ENCODE results near the gene GSG1L.

Gene GSG1L

DNA sequence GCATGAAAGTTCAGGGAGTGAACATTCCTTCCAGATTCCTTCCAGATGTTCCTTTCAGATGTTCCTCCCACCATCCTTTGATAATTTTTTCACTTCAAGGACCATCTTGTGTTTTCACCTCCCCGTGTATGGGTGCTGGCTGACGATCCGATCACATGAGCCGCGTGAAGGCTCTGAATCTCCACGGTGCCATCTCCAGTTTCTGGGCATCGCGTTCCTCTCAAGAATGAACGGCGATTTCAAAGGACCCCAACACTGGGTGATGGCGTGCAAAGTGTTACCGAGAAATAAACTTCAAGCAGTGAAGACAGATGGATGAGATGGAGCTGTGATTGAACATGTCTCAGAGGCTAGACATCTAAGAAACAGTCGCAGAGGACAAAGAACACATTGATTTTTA, 245.3 kb downstream of the GSG1L start:
- no peak for DNase-seq (ENCODE audit: low read depth)

DNA sequence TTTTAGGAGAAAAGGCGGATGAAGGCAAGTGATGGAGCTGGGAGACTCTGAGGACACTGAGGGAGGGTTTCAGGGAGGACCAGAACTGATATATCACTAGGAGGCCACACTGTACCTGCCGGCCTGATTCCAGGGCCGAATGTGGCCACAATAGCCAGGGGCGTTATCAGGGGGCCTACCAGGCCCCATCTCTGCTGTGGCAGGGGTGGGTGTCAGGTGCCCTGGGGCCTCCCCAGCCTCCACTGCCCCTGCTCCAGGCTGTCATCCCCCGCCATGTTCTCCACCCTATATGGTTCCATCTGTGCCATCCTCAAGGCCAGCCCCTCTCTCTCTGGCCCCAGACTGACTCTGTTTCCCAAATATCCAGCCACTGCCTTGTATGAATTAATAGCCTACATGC, 246.5 kb downstream of the GSG1L start:
- DNase-seq (ENCODE audit: low read depth): no peak

DNA sequence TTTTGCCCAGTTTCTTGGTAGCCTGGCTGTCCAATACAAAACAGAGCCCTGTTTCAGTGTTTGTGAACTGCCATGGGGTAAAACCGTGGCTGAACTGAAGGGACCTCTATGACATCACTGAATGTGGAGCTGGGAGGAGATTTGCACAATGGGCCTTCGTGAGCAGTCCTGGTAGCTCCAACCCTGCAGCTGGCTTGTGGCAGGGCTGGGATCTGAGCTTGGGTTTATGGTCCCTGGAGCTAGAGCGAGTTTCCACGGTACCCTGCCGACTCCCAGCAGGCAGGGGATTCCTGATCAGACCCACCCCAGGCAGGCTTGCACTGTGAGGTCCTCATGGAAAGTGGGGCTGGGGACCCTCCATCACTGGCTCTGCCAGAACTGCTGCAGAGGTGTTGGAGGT, 247.0 kb downstream of the GSG1L start:
- DNase-seq (ENCODE audit: low read depth): no peak

DNA sequence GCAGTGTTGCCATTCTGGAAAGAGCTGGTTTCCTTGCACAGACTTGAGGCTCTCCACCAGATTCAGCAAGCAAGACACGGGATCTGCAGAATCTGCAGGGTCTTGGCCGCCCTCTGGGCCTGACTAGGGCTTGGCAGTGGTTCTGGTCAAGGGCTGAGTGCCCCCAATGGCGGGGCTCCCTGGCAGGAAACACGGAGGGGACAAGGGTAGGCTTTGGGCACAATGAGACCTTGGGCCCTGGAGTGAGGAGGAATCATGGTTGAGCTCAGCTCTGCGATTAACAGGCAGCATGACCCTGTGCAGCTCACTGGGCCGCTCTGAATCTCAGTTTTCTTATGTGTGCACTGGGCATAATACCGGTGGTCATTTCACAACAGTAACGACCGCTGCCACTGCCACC, 249.9 kb downstream of the GSG1L start:
- DNase-seq (ENCODE audit: low read depth): no peak

DNA sequence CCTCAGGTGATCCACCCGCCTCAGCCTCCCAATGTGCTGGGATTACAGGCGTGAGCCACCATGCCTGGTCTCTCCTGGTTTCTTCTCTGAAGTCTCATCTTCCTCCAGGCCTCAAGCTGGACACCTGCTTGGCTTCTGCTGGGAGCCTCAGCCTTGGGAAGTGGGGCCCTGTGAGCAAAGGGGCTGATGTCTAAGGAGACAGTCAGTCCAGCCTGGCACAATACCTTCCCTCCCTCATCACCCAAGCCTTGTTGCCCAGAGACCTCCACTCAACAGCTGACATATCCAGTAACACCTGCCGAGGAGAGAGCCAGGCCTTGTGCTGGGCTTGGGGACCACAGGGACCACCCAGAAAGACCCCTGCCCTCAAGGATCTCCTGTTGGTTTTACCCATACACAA, 251.6 kb downstream of the GSG1L start:
- no peak for DNase-seq (ENCODE audit: low read depth)

DNA sequence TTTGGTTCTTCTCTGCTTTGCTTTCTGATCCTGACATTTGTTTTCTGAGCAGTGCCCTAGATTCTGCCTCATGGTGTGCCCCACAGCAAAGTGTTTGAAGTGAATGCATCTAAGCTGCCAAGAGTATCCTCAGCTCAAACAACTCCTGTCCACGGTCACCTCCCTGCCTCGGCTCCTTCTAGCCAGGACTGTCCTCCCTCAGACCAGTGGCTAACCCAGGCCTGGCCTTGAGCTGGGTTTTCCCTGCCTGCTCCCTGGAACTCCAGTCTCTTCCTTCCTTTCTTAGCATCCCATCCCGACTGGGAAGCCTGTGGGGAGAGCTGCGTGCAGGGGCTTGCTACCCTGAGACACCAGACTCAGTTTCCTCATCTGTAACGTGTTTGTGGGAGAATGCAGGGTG, 256.5 kb downstream of the GSG1L start:
- DNase-seq (ENCODE audit: low read depth): no peak

DNA sequence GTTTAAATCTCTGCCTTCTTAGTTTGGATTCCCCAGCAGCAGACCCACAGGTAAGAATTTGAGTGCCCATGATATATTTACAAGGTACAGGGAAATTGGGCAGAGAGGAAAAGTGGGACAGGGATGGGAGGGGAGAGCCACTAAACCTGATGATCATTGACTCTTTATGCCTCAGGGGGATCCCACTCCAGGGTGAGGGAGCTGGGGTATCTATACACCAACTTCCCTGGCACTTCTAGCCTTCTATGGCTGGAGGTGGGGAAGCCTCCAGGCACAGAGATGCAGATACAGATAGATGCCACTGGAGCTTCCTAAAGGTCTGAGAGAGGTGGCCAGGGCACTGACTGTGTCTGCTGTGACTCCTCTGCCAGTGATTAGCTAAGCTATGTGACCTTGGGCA, 257.1 kb downstream of the GSG1L start:
- no peak for DNase-seq (ENCODE audit: low read depth)

DNA sequence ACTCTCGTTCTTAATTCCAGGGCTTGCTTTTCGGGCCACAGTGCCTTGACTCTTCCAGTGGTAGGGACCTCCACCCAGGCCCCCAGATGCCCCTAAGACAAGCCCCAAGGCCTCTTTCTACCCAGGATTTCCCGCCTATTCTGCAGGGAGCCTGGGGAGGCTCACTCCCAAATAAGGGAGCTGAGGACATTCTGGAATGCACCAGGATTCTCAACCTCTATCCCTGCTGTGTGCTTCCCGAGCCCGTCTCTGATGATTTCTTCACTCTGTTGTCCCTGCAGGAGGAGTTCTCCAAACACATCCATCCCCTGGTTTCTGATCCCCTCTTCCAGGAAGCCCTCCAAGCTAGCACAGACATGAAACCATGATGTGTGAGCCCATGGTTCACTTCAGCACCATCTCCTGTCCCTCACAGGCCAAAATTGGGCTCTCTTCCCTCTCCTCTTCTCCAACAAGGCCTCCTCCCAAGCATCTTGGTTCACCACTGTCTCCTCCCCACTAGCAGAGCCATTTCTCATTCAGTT, 257.6 kb downstream of the GSG1L start:
- DNase-seq (ENCODE audit: low read depth): no peak

DNA sequence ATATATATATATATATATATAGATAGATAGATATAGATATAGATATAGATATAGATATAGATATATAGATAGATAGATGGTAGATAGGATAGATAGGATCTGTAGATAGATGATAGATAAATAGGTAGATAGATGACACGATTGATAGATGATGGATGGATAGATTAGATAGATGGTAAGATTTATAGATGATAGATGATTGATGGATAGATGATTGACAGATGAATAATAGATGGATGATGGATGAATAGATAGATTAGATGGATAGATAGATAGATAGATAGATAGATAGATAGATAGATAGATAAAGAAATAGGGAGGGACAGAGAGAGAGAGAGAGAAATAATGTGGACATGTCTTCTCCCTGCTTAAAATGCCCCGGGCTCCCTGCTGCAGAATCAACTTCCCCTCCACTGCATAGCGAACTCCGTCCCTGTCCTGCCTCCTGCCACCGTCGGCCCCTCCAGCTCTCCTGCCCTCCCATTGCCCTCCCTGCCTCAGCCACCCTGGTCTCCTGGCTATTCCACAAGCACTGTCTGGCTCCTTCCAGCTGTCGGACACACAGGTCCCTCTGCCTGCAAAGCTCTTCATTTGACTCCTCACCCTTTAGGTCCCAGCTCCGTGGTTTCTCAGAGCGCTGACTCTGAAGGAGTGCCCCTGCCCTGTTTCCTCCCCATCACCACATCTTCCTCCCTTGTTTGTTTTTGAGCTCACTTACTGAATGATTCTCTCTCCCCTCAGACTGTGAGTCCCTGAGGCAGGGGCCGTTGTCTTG, 259.6 kb downstream of the GSG1L start:
- DNase-seq (ENCODE audit: low read depth): no peak

DNA sequence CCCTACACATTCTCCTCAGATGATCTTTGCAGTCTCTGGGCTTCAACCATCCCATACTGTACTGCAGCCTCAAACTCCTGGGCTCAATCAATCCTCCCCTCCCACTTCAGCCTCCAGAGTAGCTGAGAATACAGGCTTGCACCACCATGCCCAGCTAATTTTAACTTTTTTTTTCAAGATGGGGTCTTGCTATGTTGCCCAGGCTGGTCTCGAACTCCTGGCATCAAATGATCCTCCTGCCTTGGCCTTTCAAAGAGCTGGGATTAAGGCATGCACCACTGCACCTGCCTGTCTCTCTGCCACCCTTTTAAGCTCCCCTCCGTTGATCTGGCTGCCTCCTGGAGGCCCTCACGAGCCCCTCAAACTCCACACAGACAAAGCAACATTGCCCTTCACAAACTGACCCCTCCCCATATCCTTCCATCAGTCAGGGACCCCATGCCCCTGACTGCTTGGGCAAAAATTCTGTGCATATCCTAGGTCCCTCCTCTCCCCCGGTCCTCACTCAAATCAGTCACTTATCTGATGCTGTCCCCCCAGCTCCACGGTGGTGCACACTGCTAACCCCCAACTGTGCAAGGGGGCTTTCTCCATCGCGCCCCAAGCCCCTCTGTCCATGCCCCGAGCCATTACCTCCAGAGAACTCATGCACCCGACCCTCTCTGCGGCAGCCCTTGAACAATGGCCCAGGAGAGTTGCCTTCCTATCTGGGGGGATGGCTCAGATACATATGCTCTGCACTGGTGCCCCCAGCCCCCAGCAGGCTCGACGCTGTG, 260.7 kb downstream of the GSG1L start:
- no peak for DNase-seq (ENCODE audit: low read depth)

DNA sequence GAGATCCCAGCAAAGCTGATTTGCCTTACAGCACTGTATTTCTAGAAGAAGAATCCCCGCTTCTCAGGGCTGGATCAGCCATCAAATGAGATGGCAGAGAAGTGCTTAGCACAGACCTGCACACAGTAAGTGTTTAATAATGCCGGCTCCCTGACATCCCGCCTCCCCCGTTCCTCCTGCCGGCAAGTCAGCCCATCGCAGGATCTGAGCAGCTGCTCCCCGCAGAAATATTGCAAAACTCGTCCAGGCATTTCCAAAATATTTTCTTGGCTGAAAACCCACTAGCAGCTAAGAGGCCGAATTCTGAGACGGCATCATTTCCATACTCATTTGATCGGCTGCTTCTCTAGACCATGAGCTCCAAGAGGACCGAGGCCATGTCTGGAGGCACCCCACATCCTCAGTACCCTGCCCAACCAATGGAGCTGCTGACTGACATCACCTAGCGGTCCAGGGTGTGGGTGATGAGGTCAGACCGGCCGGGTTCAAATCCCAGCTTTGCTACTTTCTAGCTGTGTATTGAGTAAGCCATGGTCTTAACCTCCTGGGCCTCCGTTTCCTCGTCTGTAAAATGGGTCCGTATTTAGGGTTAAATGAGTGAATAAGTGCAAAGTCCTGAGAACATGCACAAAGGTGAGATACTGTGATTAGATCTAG, 262.1 kb downstream of the GSG1L start:
- no peak for DNase-seq (ENCODE audit: low read depth)

DNA sequence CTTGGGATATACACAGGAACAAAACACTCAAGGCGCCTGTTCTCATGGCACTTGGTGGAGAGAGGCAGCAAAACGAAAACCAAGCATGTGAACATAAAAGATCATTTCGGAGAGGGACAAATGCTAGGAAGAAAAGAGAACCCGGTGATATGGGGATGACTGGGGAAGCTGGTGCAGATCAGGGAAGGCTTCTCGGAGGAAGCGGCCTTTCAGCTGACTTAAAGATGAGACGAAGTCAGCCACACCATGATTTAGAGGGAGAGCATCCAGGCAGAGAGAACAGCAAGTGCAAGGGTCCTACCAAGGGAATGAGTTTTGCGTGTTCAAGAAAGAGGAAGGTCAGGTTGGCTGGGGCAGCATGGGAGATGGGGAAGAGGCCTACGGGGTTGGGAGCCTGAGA, 262.7 kb downstream of the GSG1L start:
- no peak for DNase-seq (ENCODE audit: low read depth)

DNA sequence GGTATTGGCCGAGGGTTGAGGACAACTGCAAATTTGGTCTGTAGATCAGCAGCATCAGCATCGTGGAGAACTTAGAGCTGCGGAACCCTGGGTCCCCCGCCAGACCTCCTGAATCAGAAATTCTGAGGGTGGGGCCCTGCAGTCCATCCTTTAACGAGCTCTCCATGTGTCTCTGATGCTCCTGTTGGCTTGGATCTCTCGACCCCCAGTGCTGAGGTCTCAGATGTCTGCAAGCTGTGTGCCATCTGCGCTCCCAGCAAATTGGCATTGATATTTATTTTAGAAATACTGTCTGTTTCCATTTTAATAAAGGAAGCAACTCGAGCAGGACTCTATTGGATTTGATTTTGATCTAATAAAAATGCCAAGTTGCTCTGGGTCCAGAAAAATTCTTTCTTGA, 263.6 kb downstream of the GSG1L start:
- no peak for DNase-seq (ENCODE audit: low read depth)

DNA sequence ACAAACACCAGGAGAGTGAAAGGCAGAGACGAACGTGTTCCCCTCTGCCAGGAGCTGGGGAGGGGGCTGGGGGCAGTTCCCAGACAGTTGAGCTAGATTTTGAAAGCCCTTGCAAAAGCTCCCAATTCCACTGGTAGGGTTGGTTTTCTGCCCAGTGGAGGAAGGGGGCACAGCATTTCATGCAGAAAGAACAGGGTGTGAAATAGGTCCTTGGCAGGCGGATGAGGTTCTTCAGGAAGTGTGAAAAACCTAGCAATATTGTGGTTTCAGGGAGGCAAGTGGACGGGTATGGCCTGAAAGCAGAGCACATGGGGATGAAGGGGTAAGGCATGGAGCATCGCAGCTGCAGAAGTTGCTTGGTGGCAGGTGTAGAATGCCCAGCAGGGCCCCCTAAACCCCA, 265.3 kb downstream of the GSG1L start:
- DNase-seq (ENCODE audit: low read depth): no peak

DNA sequence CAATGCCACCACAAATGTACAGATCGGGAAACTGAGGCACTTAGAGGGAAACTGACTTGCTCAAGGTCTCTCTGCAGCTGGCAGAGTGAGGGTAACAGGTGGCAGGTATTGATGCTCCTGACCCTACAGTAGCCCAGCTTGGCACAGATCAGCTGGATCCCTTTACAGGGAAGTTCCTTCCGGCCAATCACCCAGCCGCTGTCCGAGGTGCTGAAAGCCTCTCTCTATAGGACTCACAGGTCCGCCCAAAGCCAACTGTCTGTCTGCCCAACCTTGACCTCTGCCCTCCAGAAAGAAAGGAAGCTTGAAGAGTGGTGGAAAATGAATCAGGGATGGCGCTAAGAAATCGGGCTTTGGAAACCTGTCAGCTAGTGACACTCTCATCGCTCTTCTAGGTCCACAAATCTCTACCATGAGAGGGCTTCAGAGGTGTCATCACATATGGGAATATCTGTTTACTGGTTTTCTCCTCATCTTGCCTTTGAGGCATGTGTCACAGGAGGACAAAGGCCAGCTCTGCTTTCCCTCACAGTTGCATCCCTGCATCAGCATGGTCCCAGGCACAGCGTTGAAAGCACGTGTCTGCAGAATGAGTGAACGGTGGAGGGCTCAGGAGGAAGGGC, 267.4 kb downstream of the GSG1L start:
- peak; percentile 1 for DNase-seq (ENCODE audit: low read depth)

DNA sequence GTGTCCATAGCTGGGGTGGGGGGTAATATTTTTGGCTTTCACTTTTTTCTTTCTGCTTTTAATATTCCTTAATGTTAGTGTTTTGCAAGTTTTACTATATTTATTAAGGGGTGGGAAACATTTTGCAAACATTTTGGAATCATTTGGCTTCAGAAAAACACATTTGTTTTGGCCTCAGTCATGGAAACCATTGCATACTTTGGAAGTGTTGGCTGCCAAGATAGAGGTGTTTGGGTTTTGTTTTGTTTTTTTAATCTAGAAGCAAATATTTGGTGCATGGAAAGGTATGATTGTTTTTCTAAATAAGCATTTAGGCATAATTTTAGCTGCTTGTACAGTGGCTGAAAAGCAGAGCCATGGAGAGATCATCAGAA, 270.3 kb downstream of the GSG1L start:
- DNase-seq (ENCODE audit: low read depth): no peak

DNA sequence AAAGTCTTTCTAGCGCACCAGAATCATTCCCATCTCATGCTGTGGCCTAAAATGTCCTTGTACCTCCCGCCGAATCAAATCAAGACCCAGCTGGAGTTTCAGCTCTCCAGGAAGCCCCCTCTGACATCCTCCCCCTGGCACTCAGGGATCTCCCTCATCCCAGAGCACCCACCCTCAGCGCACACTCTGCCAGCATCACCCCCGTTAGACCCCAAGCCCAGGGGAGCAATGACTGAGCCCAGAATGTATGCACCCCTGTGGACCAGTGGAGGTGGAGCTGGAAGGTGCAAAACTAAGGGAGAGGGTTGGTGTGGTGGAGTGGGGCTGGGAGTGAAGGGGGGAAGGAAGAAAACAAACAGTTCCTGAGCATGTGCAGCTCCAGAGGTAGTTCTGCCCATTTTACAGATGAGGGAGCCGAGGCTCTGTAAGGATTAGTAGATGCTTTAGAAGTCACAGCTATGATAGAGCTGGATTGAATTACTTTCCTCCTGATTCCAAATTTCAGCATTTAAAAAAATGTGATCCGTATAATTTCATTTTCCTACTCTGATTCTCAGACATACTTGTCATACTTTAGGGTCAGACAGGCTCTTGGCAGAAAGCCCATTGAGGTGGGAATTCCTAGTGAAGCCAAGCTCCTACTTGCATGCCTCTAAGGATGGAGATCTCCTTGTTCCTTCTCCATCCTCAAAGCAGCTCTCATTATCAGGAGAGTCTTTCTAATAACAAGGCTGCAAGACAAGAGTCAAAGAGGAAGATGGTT, 270.8 kb downstream of the GSG1L start:
- DNase-seq (ENCODE audit: low read depth): no peak

DNA sequence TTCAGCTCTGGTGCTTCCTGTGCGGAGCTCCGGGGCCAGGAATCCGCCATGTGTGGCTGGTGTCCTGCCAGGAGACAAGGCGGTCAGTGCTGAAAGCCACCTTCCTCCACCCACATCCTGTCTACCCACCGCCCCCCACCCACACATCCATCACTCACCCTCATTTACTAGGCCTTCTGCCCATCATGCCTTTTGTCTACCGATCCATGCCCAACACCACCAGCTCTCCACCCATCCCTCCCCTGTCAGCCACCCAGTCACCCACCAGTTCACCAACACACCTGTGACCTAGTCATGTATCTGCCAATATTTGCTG, 272.2 kb downstream of the GSG1L start:
- DNase-seq (ENCODE audit: low read depth): no peak

DNA sequence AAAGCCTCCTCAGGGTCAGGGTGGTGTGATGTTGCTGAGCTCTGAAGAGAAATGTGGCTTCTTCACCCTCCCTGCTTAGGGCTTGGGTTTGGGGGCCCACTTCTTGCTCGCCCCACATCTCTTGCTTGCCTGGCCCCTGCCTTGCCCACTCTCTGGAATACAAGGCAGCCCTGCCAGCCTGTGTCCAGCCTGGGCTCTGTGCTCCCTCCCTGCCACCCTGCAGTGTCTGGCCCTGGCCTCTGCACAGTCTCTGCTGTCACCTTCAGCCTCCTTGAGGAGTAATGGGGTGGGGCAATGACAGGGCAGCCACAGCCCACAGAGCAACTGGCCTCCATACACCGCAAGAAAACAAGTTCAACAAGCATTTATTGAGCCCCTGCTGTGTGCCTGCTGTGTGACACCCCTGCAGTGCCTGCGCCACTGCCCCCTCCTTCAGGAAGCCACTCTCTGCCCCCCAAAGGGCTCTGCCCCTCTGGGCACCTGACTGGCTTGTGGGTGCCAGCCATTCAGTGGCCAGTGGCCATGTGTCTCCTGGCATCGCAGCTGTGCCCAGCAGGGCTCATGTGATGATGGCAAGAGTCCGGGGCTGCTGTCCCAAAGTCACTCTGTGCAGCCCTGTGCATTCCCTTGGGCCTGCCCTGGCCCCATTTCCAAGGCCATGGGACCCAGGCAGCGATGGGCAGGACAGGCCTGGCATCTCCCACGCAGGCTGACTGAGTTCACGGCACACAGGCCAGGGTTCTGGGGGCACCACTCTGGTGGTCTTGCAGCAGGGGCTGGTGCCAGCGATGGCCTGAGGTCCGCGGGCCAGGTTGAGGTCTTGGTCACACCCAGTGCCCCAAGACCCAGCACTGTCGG, 272.7 kb downstream of the GSG1L start:
- DNase-seq (ENCODE audit: low read depth): no peak

DNA sequence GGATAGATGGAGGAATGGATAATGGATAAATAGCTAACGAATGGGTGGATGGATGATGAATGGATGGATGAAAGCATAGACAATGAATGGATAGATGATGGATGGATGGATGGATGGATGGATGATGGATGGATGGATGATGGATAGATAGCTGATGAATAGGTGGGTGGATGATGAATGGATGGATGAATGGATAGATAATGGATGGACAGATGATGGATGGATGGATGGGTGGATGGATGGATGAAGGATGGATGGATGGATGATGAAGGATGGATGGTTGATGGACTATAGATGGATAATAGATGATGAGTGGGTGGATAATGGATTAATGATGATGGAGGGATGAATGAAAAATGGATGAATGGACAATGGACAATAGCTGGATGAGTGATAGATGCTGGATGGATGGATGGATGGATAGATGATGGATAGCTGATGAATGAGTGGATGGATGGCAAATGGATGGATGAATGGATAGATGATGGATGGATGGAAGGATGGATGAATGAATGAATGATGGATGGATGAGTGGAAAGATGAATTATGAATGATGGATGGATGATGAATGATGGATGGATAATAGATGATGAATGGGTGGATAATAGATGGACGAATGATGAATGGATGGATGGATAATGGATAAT, 273.8 kb downstream of the GSG1L start:
- DNase-seq (ENCODE audit: low read depth): no peak

DNA sequence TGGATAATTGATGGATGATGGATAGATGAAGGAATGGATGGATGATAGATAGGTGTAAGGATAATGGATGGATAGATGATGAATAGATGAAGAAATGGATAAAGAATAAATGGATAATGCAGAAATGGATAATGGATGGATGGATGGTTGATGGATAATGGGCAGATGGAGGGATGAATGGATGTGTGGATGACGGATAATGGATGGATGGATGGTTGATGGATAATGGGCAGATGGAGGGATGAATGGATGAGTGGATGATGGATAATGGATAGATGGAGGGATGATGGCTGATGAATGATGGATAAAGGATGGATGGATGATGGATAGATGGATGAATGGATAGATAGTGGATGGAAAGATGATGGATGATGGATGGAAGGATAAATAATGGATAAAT, 274.4 kb downstream of the GSG1L start:
- DNase-seq (ENCODE audit: low read depth): no peak

All from stimulated activated CD8-positive, alpha-beta memory T cell treated with anti-CD3 and anti-CD28 coated beads, Interleukin-15, amount 100 ng/mL, for 24 hours (primary cell).